ENCODE measurements around the gene ACBD3. TPM values are rescaled to one million over a fixed set of nuclear protein-coding genes. Genes with fewer than 3 reads are reported as not detected.

The ACBD3 gene
- total RNA-seq, 2 donors from 2014 or later = 44.7 to 59.8 TPM

DNA sequence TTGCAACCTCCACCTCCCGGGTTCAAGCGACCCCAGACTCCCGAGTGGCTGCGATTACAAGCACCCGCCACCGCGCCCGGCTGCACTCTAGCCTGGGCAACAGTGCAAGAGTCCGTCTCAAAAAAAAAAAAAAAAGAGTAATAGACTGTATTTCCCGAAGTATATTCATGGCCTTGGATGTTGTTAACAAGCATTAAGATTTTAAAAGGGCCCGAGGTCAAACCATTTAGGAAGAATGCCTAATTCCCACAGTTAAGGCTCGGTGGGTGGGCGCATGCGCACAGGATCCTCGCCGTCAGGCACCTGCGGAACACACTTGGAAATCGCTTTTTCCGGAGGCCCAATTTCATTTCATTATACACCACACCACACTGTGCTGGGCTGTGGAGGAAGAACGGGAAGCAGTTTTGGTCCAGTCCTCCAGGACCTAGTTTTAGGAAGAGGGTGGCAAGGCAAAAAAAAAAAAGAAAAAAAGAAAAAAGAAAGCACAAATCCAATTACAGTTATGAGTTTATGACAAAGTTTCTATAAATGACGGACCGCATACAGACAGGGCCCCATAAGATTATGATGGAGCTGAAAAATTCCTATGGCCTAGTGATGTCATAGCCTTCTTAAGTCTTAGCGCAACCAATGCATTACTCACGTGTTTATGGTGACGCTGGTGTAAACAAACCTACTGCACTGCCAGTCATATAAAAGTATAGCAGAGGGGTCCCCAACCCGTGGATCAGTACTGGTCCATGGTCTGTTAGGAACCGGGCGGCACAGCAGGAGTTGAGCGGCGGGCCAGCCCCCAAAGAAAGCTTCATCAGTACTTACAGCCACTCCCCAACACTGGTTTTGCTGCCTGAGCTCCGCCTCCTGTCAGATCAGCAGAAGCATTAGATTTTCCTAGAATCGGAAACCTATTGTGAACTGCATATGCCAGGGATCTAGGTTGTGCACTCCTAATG, 85.8 kb downstream of the ACBD3 start:
- Histone ChIP-seq H3K4me3 (peak overlapping the region; percentile 75), H3K27me3 (replicated peaks; ENCODE audit: insufficient read depth) (no peaks in the 10 kb centered on the region), H3K4me1 (ENCODE audit: control insufficient read depth in 1 of 2, low read depth in 2 of 2) (peaks cover 3 to 5% of the 10 kb centered on the region in 2 donors), H3K9me3 (no peaks in the 10 kb centered on the region), H3K36me3 (no peaks in the 10 kb centered on the region), H3K27ac (no peak overlapping the region)
- no peak for TF ChIP-seq CTCF (IDR thresholded peaks at IDR 0.05)
- ATAC-seq (ENCODE audit: insufficient number of reproducible peaks, low FRiP score, low read depth) (no peak), DNase-seq (ENCODE audit: low spot score) (no peak)

DNA sequence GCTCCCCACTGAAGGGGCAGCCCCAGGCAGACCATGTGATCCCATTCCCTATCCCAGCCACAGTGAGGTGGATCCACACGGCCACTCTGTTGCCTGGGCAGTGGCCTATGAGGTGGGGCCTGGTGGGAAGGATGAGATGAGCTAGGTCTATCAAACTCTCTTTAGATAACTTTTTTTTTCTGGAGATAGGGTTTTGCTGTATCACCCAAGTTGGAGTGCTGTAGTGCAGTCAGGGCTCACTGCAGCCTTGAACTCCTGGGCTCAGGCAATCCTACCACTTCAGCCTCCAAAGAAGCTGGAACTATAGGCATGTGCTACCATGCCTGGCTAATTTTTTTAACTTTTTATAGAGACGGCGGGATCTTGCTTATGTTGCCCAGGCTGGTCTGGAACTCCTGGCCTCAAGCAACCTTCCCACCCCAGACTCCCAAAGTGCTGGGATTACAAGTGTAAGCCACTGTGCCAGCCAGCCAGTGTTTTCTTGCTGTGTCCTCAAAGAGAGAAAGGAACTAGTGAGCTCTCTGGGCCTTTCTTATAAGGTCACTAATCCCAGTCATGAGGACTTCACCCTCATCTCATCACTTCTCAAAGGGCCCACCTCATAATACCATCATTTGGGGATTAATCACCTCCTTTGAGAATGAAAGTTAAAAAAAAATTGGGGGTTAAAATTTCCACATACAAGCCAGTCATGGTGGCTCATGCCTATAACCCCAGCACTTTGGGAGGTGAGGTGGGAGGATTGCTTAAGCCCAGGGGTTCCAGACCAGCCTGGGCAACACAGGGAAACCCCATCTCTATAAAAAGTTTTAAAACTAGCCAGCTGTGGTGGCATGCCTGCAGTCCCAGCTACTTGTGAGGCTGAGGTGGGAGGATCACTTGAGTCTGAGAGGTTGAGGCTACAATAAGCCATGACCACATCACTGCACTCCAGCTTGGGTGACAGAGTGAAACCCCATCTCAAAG, 87.4 kb downstream of the ACBD3 start:
- TF ChIP-seq CTCF (IDR thresholded peaks at IDR 0.05) = no peak
- H3K9me3 ChIP-seq = no peaks in the 10 kb centered on the region
- no peak for ATAC-seq (ENCODE audit: insufficient number of reproducible peaks, low FRiP score, low read depth)
- H3K27me3 ChIP-seq (replicated peaks; ENCODE audit: insufficient read depth) = no peaks in the 10 kb centered on the region
- no peaks in the 10 kb centered on the region for H3K36me3 ChIP-seq
- no peak overlapping the region for H3K4me3 ChIP-seq
- DNase-seq (ENCODE audit: low spot score) = no peak
- H3K27ac ChIP-seq = no peak overlapping the region
- peaks cover 3 to 5% of the 10 kb centered on the region in 2 donors for H3K4me1 ChIP-seq (ENCODE audit: control insufficient read depth in 1 of 2, low read depth in 2 of 2)

- H3K9me3 ChIP-seq = no peaks in the 10 kb centered on the region
- no peak overlapping the region for H3K4me3 ChIP-seq
- H3K36me3 ChIP-seq = no peaks in the 10 kb centered on the region
- no peak for TF ChIP-seq CTCF (IDR thresholded peaks at IDR 0.05)
- DNase-seq (ENCODE audit: low spot score) (no peak), ATAC-seq (ENCODE audit: insufficient number of reproducible peaks, low FRiP score, low read depth) (no peak)
- no peak overlapping the region for H3K27ac ChIP-seq
- peaks cover 3 to 5% of the 10 kb centered on the region in 2 donors for H3K4me1 ChIP-seq (ENCODE audit: control insufficient read depth in 1 of 2, low read depth in 2 of 2)
- H3K27me3 ChIP-seq (replicated peaks; ENCODE audit: insufficient read depth) = no peaks in the 10 kb centered on the region
These were observed 88.5 kb downstream of the ACBD3 start for GRCh38 chr1:226097866-226098625.

- no peak for DNase-seq (ENCODE audit: low spot score)
- no peak for TF ChIP-seq CTCF (IDR thresholded peaks at IDR 0.05)
- peaks cover 0 to 4% of the 10 kb centered on the region in 2 donors for H3K4me1 ChIP-seq (ENCODE audit: control insufficient read depth in 1 of 2, low read depth in 2 of 2)
These were observed 91.3 kb downstream of the ACBD3 start for GRCh38 chr1:226095286-226095685.

More at GRCh38 chr1:226095286-226095685, 91.3 kb downstream of the ACBD3 start:
- Histone ChIP-seq H3K9me3 (no peaks in the 10 kb centered on the region), H3K4me3 (no peak overlapping the region), H3K36me3 (no peaks in the 10 kb centered on the region), H3K27ac (no peak overlapping the region), H3K27me3 (replicated peaks; ENCODE audit: insufficient read depth) (no peaks in the 10 kb centered on the region)
- no peak for ATAC-seq (ENCODE audit: insufficient number of reproducible peaks, low FRiP score, low read depth)

Other genes with a start within 250 kb of the ACBD3 start
- gene LEFTY2, start 245.5 kb downstream of the ACBD3 start, total RNA-seq = 1 to 10 TPM; 6.2 to 9.4 TPM
- 10 to 100 TPM; 19.1 to 33.2 TPM for gene SDE2, start 187.4 kb downstream of the ACBD3 start, total RNA-seq
- 100 to 1,000 TPM; 226 to 258 TPM for gene H3-3A, start 124.0 kb downstream of the ACBD3 start, total RNA-seq
- not detected for gene MIXL1, start 36.9 kb upstream of the ACBD3 start, total RNA-seq
- 1 to 10 TPM; 1.3 to 1.6 TPM for gene LIN9, start 122.4 kb upstream of the ACBD3 start, total RNA-seq
- 10 to 100 TPM; 70.3 TPM for gene PARP1, start 221.4 kb upstream of the ACBD3 start, total RNA-seq

Data from thoracic aorta (tissue), 2 donors.